ENCODE data around the gene BHLHA15. TPM values are rescaled to one million over a fixed set of nuclear protein-coding genes. Genes with fewer than 3 reads are reported as not detected.

Gene BHLHA15
- total RNA-seq, 1 donor from 2014 or later: 0.76 TPM

- no peak for ATAC-seq
Observed at GRCh38 chr7:98225913-98226614, 14.8 kb downstream of the BHLHA15 start.

GRCh38 chr7:98227939-98228338 lies 16.7 kb downstream of the BHLHA15 start:
- no peak for ATAC-seq

GRCh38 chr7:98228801-98229200 lies 17.6 kb downstream of the BHLHA15 start:
- ATAC-seq: no peak

GRCh38 chr7:98229441-98229840 lies 18.2 kb downstream of the BHLHA15 start:
- ATAC-seq: no peak

GRCh38 chr7:98229991-98230745 lies 18.9 kb downstream of the BHLHA15 start:
- ATAC-seq: no peak

GRCh38 chr7:98230746-98231471 lies 19.7 kb downstream of the BHLHA15 start:
- no peak for ATAC-seq

GRCh38 chr7:98231493-98232262 lies 20.4 kb downstream of the BHLHA15 start:
- no peak for ATAC-seq

GRCh38 chr7:98232263-98232585 lies 21.0 kb downstream of the BHLHA15 start:
- ATAC-seq: no peak

GRCh38 chr7:98232799-98233198 lies 21.6 kb downstream of the BHLHA15 start:
- ATAC-seq: no peak

GRCh38 chr7:98233219-98234070 lies 22.2 kb downstream of the BHLHA15 start:
- no peak for ATAC-seq

- no peak for ATAC-seq
Observed at GRCh38 chr7:98234429-98235147, 23.3 kb downstream of the BHLHA15 start.

GRCh38 chr7:98235901-98236300 lies 24.7 kb downstream of the BHLHA15 start:
- peak; percentile 17 for ATAC-seq

GRCh38 chr7:98236355-98237185 lies 25.3 kb downstream of the BHLHA15 start:
- no peak for ATAC-seq

GRCh38 chr7:98238076-98238475 lies 26.8 kb downstream of the BHLHA15 start:
- no peak for ATAC-seq

- no peak for ATAC-seq
Observed at GRCh38 chr7:98238976-98239375, 27.7 kb downstream of the BHLHA15 start.

- ATAC-seq: peak; percentile 15
Observed at GRCh38 chr7:98240961-98241673, 29.9 kb downstream of the BHLHA15 start.

- ATAC-seq: no peak
Observed at GRCh38 chr7:98241674-98242241, 30.5 kb downstream of the BHLHA15 start.

- no peak for ATAC-seq
Observed at GRCh38 chr7:98242342-98242741, 31.1 kb downstream of the BHLHA15 start.

- ATAC-seq: no peak
Observed at GRCh38 chr7:98242934-98243333, 31.7 kb downstream of the BHLHA15 start.
